K562 (cell line): Measurements from ENCODE around the gene SRPRA.

Experiments used
- CTCF ChIP-seq, 3 experiments: IDR thresholded peaks in 2 of 3; conservative IDR thresholded peaks in 1 of 3; 2 replicates each; pipeline ENCODE4 v1.5.1; 2011 to 2012; ENCODE audit warnings: low read length in 3 of 3, mild to moderate bottlenecking in 3 of 3, control low read depth in 2 of 3, improper control_type of control experiment in 1 of 3, inconsistent platforms in 1 of 3, low read depth in 1 of 3, mixed read lengths in 1 of 3, moderate library complexity in 1 of 3; ENCODE audit not compliant: insufficient read depth in 2 of 3
- KAT2B ChIP-seq: IDR thresholded peaks from one replicate; pipeline ENCODE4 v1.6.1; 2012; ENCODE audit warnings: low read depth, mild to moderate bottlenecking, control low read depth, inconsistent platforms, low read length, moderate library complexity
- PHF21A ChIP-seq: fragments of 450-650 bp; IDR thresholded peaks from 2 replicates; pipeline ENCODE4 v1.6.1; 2017; ENCODE audit warnings: low read depth, borderline replicate concordance
- PPARD ChIP-seq: fragments of 250-450 bp; sonication (Bioruptor Pico); IDR thresholded peaks from 2 replicates; pipeline ENCODE4 v1.8.0; 2022; ENCODE audit warnings: inconsistent platforms, mild to moderate bottlenecking, moderate library complexity
- TEAD4 ChIP-seq, 2 experiments: sonication (generic) in 1 of 2; formaldehyde crosslinking in 1 of 2; IDR thresholded peaks; 2 replicates each; pipeline versions ENCODE4 v1.6.1 to v1.8.0; 2012 to 2022; ENCODE audit warnings: borderline replicate concordance in 1 of 2, inconsistent platforms in 1 of 2, low read length in 1 of 2, mild to moderate bottlenecking in 1 of 2, missing genetic modification reagents in 1 of 2
- ZNF589 ChIP-seq: fragments of 200-800 bp; sonication (Bioruptor generic); IDR thresholded peaks from 2 replicates; pipeline ENCODE4 v1.6.1; 2016; ENCODE audit warnings: low read depth, missing genetic modification characterization, missing compliant biosample characterization
- TF ChIP-seq, protein P1 (sequence below), 2 experiments: IDR thresholded peaks; 2 replicates each; pipeline ENCODE4 v1.6.1; 2011; ENCODE audit warnings: borderline replicate concordance in 1 of 2, control low read depth in 1 of 2, low read depth in 1 of 2, low read length in 1 of 2, mild to moderate bottlenecking in 1 of 2, mixed read lengths in 1 of 2, moderate library complexity in 1 of 2; ENCODE audit not compliant: insufficient read depth in 1 of 2, insufficient read length in 1 of 2, poor library complexity in 1 of 2, severe bottlenecking in 1 of 2; ENCODE audit errors: extremely low read depth in 1 of 2

DNA sequence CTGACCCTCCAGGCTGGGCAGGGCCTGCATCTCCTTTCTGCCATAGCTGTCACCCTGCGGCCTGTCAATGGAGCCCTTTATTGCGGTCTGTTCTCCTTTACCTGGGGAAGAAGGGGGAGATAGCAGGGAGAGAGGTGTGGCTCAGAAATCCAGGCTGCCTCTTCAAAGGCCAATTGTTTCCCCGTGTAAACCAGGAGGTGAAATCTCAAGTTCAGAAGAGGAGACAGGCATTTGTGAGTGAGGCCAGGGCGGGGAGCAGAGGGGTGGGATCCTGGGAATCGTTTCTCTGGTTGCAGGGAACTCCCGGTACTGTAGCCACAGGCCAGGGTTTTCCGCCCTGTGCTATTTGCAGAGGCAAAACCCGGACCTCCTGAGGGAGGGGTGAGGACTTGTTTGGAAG lies 44.3 kb upstream of the SRPRA start:
- TF ChIP-seq ZNF589 (CRISPR knock-in tag): no peak
- TF ChIP-seq, protein P1, sequence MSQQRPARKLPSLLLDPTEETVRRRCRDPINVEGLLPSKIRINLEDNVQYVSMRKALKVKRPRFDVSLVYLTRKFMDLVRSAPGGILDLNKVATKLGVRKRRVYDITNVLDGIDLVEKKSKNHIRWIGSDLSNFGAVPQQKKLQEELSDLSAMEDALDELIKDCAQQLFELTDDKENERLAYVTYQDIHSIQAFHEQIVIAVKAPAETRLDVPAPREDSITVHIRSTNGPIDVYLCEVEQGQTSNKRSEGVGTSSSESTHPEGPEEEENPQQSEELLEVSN (IDR thresholded peaks at IDR 0.05; ENCODE audit: borderline replicate concordance in 1 of 2, extremely low read depth in 1 of 2, insufficient read depth in 1 of 2, insufficient read length in 1 of 2, low read depth in 1 of 2, low read length in 1 of 2, poor library complexity in 1 of 2, severe bottlenecking in 1 of 2): no peak
- no peak for TF ChIP-seq TEAD4 (IDR thresholded peaks at IDR 0.05; ENCODE audit: low read length)
- no peak for TF ChIP-seq TEAD4 (CRISPR knock-in tag; IDR thresholded peaks at IDR 0.05; ENCODE audit: borderline replicate concordance)
- TF ChIP-seq KAT2B: no peak
- TF ChIP-seq PHF21A: no peak
- TF ChIP-seq PPARD: no peak
- no peak for TF ChIP-seq CTCF (IDR thresholded peaks at IDR 0.05 in 2 of 3, conservative IDR thresholded peaks at IDR 0.05 in 1 of 3; ENCODE audit: insufficient read depth in 2 of 3, low read depth in 1 of 3, low read length in 3 of 3)
